Omental fat pad (tissue), 4 donors: Measurements from ENCODE around the gene MYOM3. TPM values are rescaled to one million over a fixed set of nuclear protein-coding genes. Genes with fewer than 3 reads are reported as not detected.

Experiments
- ATAC-seq: fragments of 150-250 bp; one replicate; pipeline ENCODE4 v1.9.1; 2016; ENCODE audit warnings: mild to moderate bottlenecking, moderate library complexity; ENCODE audit not compliant: low FRiP score
- DNase-seq: peaks from one replicate; pipeline ENCODE4 v3.0.0-alpha.2; 2019; ENCODE audit warnings: low spot score
- CTCF ChIP-seq, 3 donors: fragments of 450-650 bp; IDR thresholded peaks; one replicate each; pipeline ENCODE4 v1.5.1; 2016 to 2017; ENCODE audit warnings: antibody characterized with exemption in 3 of 3, mild to moderate bottlenecking in 3 of 3, moderate library complexity in 2 of 3
- total RNA-seq, 4 donors: library from RNA; depleted of rRNA; stranded (reverse); fragments of >200 nt; gene quantifications; one replicate each; pipeline ENCODE4 v1.1.0, GENCODE V29; 2016

MYOM3 gene
- total RNA-seq, 4 donors from 2014 or later: 0.13 to 0.79 (median 0.32) TPM

DNA sequence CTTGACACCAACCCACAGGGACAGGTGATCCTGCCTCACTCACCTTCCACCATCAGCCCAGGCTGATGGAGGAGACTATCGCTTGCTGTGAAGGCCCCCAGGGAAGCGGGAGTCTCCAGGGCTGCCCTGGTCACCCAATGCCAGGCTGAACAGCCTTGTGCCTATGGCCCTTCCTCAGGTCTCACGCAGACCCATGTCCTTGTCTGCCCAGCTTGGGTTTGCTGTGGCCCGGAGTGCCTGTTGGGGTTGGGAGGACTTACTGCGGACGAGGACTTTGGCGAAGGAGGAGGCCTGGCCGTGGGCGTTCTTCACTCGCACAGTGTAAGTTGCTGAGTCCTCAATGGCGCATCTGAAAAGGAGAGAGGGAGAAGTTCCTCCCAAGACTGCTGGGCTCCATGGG lies 14.3 kb downstream of the MYOM3 start:
- TF ChIP-seq CTCF (IDR thresholded peaks at IDR 0.05): no peak
- DNase-seq (no peak), ATAC-seq (no peak)

- ATAC-seq (no peak), DNase-seq (no peak)
- no peak for TF ChIP-seq CTCF (IDR thresholded peaks at IDR 0.05)
These were observed 15.2 kb downstream of the MYOM3 start for GRCh38 chr1:24096739-24097103.

DNA sequence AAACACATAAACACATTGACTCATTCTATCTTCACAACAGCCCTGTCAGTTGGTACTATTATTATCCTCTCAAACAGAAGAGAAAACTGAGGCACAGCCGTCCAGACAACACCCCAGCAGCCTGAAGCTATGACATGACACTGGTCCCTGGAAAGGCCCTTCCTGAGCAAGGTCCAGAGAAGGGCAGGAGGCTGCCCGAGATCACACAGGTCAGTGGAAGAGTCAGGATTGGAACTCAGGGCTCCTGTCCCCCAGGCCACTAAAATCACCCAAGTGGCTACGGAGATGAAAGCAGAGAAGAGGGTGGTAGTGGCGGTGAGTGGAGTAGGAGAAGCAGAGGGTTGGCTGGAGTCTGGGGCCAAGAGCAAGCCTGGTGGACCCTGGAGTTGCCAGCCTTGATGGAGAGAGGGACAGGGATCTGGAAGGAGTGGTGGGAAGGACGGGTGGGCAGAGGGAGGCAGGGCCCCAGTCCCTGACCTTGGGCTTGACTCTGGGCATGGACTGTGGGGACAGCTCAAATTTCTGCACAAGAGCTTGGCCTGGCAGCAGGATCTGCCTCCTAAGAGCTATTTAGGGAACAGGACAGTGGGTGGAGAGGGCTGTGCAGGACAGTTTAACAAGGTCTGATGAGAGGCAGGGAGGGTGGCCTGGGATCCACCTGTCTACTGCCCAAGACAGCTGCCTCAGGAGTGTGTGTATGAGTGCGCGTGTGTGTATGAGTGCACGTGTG lies 15.8 kb downstream of the MYOM3 start:
- ATAC-seq (no peak), DNase-seq (no peak)
- no peak for TF ChIP-seq CTCF (IDR thresholded peaks at IDR 0.05)

- DNase-seq (no peak), ATAC-seq (no peak)
- TF ChIP-seq CTCF (IDR thresholded peaks at IDR 0.05): no peak
These were observed 16.6 kb downstream of the MYOM3 start for GRCh38 chr1:24095140-24095859.

- ATAC-seq: no peak
- no peak for DNase-seq
- TF ChIP-seq CTCF (IDR thresholded peaks at IDR 0.05): no peak
These were observed 17.4 kb downstream of the MYOM3 start for GRCh38 chr1:24094554-24094953.

GRCh38 chr1:24093732-24094131 lies 18.2 kb downstream of the MYOM3 start:
- DNase-seq (no peak), ATAC-seq (no peak)
- no peak for TF ChIP-seq CTCF (IDR thresholded peaks at IDR 0.05)

GRCh38 chr1:24092979-24093378 lies 19.0 kb downstream of the MYOM3 start:
- ATAC-seq (no peak), DNase-seq (no peak)
- TF ChIP-seq CTCF (IDR thresholded peaks at IDR 0.05): no peak
